Measurements from ENCODE around the gene RBM33. TPM values are rescaled to one million over a fixed set of nuclear protein-coding genes. Genes with fewer than 3 reads are reported as not detected.

The RBM33 gene
- total and polyA plus RNA-seq, 2 of the 13 experiments (the other 11 are each of a cell fraction or from before 2014, with no cell fraction given), result 12.4 to 28.9 TPM

DNA sequence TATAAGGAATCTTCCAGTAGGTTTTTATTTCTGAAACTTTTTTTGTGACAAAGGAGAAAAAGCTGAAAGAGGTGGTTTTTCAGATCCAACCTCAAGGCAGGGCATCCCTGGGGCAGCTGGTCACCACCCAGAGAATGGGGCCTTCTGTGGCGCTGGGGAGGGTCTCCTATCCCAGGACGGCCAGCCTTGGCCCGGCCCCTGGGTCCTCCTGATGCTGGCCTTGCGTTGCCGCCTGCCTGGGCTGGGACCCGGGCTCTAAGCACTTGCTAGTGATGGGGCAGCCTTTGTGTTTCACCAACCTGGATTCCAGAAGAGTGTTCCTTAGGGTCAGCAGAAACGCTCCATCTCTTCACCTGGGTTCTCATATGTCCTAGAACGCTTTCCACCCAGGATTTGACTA, 151.5 kb downstream of the RBM33 start:
- ChIA-PET POLR2A (no interaction called here), CTCF (ENCODE audit: low intra/inter-chr PET ratio, low total read pairs) (interaction anchor here (1.4 kb wide), 1 partner anchor 1021 kb away, joined by 6 read pairs; no protein-coding TSS in a partner anchor)
- H3K79me2 ChIP-seq (ENCODE audit: insufficient read depth, low read length), result no peaks in the 10 kb centered on the region
- H3K4me3 ChIP-seq (replicated peaks in 1 of 3; ENCODE audit: insufficient read depth in 1 of 3, low read depth in 2 of 3, low read length in 3 of 3), result no peak overlapping the region
- no peak overlapping the region; the same call in 1 of the 2 replicates for H3K4me2 ChIP-seq (ENCODE audit: low read depth, low read length)
- no peak for ATAC-seq
- no peaks in the 10 kb centered on the region for H4K20me1 ChIP-seq (ENCODE audit: insufficient read depth, low read length)
- intact Hi-C loops (cut with micrococcal nuclease; ENCODE audit: unreplicated experiment), result loop anchor here (5.0 kb wide), 1 partner anchor 1021 kb away; no protein-coding TSS in a partner anchor
- H3K4me1 ChIP-seq (ENCODE audit: insufficient read depth, low read length), result peaks cover 43% of the 10 kb centered on the region
- 54% methylated on average over 3 of the region's 8 CpGs for WGBS (ENCODE audit: low lambda C conversion rate)
- BruUV-seq (replicated peaks), result no TSS peak
- in situ Hi-C loops (cut with HindIII; ENCODE audit: extremely low pct_ligation_motif_present, low pct_unique_long_range_greater_than_20kb), result loop anchor here (5.0 kb wide), 1 partner anchor 1021 kb away; no protein-coding TSS in a partner anchor
- H3K9me3 ChIP-seq (ENCODE audit: low read length), result no peaks in the 10 kb centered on the region
- H3K27ac ChIP-seq (ENCODE audit: extremely low read length, insufficient read depth, low read length), result no peak overlapping the region
- peaks cover 7 to 38% of the 10 kb centered on the region in 2 experiments; a peak in 4 of 5 replicates for H3K27me3 ChIP-seq (ENCODE audit: control insufficient read depth in 1 of 2, insufficient read depth in 2 of 2, low read length in 2 of 2)
- TF ChIP-seq ZSCAN12 (CRISPR knock-in tag; IDR thresholded peaks at IDR 0.05) (no peak), TRIM24 (CRISPR knock-in tag; IDR thresholded peaks at IDR 0.05) (no peak)
- TF ChIP-seq, protein P1, sequence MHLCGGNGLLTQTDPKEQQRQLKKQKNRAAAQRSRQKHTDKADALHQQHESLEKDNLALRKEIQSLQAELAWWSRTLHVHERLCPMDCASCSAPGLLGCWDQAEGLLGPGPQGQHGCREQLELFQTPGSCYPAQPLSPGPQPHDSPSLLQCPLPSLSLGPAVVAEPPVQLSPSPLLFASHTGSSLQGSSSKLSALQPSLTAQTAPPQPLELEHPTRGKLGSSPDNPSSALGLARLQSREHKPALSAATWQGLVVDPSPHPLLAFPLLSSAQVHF (CRISPR knock-in tag; IDR thresholded peaks at IDR 0.05), result no peak
- TF ChIP-seq, protein P2, sequence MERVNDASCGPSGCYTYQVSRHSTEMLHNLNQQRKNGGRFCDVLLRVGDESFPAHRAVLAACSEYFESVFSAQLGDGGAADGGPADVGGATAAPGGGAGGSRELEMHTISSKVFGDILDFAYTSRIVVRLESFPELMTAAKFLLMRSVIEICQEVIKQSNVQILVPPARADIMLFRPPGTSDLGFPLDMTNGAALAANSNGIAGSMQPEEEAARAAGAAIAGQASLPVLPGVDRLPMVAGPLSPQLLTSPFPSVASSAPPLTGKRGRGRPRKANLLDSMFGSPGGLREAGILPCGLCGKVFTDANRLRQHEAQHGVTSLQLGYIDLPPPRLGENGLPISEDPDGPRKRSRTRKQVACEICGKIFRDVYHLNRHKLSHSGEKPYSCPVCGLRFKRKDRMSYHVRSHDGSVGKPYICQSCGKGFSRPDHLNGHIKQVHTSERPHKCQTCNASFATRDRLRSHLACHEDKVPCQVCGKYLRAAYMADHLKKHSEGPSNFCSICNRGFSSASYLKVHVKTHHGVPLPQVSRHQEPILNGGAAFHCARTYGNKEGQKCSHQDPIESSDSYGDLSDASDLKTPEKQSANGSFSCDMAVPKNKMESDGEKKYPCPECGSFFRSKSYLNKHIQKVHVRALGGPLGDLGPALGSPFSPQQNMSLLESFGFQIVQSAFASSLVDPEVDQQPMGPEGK (CRISPR knock-in tag; IDR thresholded peaks at IDR 0.05), result no peak
- TF ChIP-seq, protein P3, sequence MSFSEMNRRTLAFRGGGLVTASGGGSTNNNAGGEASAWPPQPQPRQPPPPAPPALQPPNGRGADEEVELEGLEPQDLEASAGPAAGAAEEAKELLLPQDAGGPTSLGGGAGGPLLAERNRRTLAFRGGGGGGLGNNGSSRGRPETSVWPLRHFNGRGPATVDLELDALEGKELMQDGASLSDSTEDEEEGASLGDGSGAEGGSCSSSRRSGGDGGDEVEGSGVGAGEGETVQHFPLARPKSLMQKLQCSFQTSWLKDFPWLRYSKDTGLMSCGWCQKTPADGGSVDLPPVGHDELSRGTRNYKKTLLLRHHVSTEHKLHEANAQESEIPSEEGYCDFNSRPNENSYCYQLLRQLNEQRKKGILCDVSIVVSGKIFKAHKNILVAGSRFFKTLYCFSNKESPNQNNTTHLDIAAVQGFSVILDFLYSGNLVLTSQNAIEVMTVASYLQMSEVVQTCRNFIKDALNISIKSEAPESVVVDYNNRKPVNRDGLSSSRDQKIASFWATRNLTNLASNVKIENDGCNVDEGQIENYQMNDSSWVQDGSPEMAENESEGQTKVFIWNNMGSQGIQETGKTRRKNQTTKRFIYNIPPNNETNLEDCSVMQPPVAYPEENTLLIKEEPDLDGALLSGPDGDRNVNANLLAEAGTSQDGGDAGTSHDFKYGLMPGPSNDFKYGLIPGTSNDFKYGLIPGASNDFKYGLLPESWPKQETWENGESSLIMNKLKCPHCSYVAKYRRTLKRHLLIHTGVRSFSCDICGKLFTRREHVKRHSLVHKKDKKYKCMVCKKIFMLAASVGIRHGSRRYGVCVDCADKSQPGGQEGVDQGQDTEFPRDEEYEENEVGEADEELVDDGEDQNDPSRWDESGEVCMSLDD (CRISPR knock-in tag; IDR thresholded peaks at IDR 0.05; ENCODE audit: borderline replicate concordance), result no peak
- no peak for DNase-seq (ENCODE audit: low spot score)
- H2AFZ ChIP-seq (ENCODE audit: low read length), result no peak overlapping the region
- no peaks in the 10 kb centered on the region for H3K36me3 ChIP-seq (replicated peaks in 1 of 2; ENCODE audit: control insufficient read depth in 1 of 2, insufficient read depth in 2 of 2, low read length in 2 of 2)
- FAIRE-seq, result no peak
- H3K9ac ChIP-seq (ENCODE audit: insufficient read depth, low read depth, low read length), result no peak overlapping the region
